Activated B cell treated with CpG ODN at 0.5 μM for 24 hours (primary cell): ENCODE results near the gene CCDC78. TPM values are rescaled to one million over a fixed set of nuclear protein-coding genes. Genes with fewer than 3 reads are reported as not detected.
A peak's percentile ranks its signal among the peaks of the same experiment; 100 is the strongest.

Experiments
- ATAC-seq: fragments of 200-7000 bp; cut with Tn5 transposase; one replicate; pipeline ENCODE4 v1.10.0; 2021; ENCODE audit warnings: low read depth, mild to moderate bottlenecking, moderate library complexity
- CTCF ChIA-PET: fragments of 350-600 bp; sonication (Branson Sonifier 250); formaldehyde crosslinking; loops from one replicate; lab custom pipeline; 2021; ENCODE audit warnings: antibody characterized with exemption; lab: Charles Lee
- POLR2A ChIA-PET: fragments of 350-600 bp; sonication (Branson Sonifier 250); formaldehyde crosslinking; loops from one replicate; lab custom pipeline; 2021; ENCODE audit warnings: antibody characterized with exemption; lab: Charles Lee
- DNase-seq: peaks from one replicate; pipeline ENCODE4 v3.0.0; 2022
- H3K27ac Mint-ChIP-seq: one replicate; pipeline ENCODE4 v1.8.0; 2020; ENCODE audit warnings: mixed read lengths
- H3K27me3 Mint-ChIP-seq: one replicate; pipeline ENCODE4 v1.8.0; 2021; ENCODE audit warnings: mixed read lengths
- H3K36me3 Mint-ChIP-seq: one replicate; pipeline ENCODE4 v1.8.0; 2021; ENCODE audit warnings: low read depth, mixed read lengths
- H3K4me1 Mint-ChIP-seq: one replicate; pipeline ENCODE4 v1.8.0; 2021; ENCODE audit warnings: mixed read lengths
- H3K4me3 Mint-ChIP-seq: one replicate; pipeline ENCODE4 v1.8.0; 2020; ENCODE audit warnings: mild to moderate bottlenecking, mixed read lengths
- H3K9me3 Mint-ChIP-seq: one replicate; pipeline ENCODE4 v1.8.0; 2020; ENCODE audit warnings: mixed read lengths
- CTCF ChIP-seq: fragments of 200-600 bp; IDR thresholded peaks from one replicate; pipeline ENCODE4 v1.8.0; 2022; ENCODE audit warnings: antibody characterized with exemption, mild to moderate bottlenecking
- intact Hi-C: fragments of 100-400 bp; cut with micrococcal nuclease; formaldehyde crosslinking; loops from one replicate; pipeline ENCODE4 v1.15.1; 2024
- total RNA-seq: library from RNA; stranded (reverse); gene quantifications from 2 replicates; pipeline ENCODE4 v1.2.3, GENCODE V29; 2022

The CCDC78 gene
- total RNA-seq, 1 donor from 2014 or later, result 4.8 TPM

DNA sequence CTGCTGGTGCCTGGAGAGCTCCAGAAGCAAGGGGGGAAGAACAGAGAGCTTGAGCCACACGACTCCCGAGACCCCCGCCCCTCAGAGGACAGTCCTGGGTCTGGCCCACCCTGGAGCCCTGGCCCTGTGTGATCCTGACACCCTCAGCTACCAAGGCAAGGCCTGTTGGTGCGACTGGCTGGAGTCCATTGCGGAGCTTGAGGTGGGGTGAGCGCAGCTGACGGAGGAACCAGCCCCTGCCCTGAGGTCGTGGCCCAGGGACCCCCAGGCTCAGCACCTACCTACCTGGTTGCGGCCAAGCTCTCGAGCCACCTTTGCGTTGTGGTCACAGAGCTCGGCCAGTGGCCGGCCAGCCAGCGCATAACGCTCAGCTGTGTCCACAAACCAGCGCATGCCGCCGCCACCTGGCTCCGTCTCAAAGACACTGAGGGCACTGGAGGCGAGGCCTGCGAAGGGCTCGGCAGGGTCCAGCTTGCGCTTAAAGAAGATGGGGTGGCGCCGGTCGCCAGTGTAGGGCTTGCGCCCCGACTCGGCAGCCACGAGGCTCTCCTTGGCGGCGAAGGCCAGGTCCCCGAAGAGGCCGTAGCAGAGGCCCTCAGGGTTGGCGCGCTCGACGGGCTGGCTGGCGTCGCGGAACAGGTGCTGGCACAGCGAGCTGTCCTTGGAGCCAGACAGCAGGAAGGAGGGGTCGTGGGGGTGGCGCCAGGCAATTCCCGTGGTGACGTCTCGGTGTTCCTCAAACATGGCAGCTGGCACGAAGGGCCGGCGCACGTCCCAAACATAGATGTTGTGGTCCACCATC lies 39.6 kb downstream of the CCDC78 start:
- peaks cover 45% of the 10 kb centered on the region for H3K4me1 Mint-ChIP-seq
- H3K27ac Mint-ChIP-seq, result no peak overlapping the region
- TF ChIP-seq CTCF, result no peak
- ChIA-PET CTCF (no interaction called here), POLR2A (no interaction called here)
- intact Hi-C loops, result no loop called here
- peaks cover 32% of the 10 kb centered on the region for H3K36me3 Mint-ChIP-seq
- DNase-seq (no peak), ATAC-seq (no peak)
- no peaks in the 10 kb centered on the region for H3K9me3 Mint-ChIP-seq
- no peak overlapping the region for H3K4me3 Mint-ChIP-seq
- no peaks in the 10 kb centered on the region for H3K27me3 Mint-ChIP-seq

GRCh38 chr16:685967-686366 lies 40.3 kb downstream of the CCDC78 start:
- intact Hi-C loops, result loop anchor here (2.0 kb wide), 1 partner anchor 35 kb away; the partner anchor contains the start of gene ANTKMT
- TF ChIP-seq CTCF, result no peak
- DNase-seq, result no peak
- Mint-ChIP-seq H3K4me3 (peak overlapping the region; percentile 19), H3K9me3 (no peaks in the 10 kb centered on the region), H3K27me3 (no peaks in the 10 kb centered on the region), H3K4me1 (peaks cover 49% of the 10 kb centered on the region), H3K36me3 (peaks cover 38% of the 10 kb centered on the region), H3K27ac (no peak overlapping the region)
- no peak for ATAC-seq
- ChIA-PET CTCF (no interaction called here), POLR2A (no interaction called here)

- TF ChIP-seq CTCF, result no peak
- Mint-ChIP-seq H3K36me3 (peaks cover 38% of the 10 kb centered on the region), H3K27ac (no peak overlapping the region), H3K4me1 (peaks cover 45% of the 10 kb centered on the region), H3K27me3 (no peaks in the 10 kb centered on the region), H3K9me3 (no peaks in the 10 kb centered on the region), H3K4me3 (no peak overlapping the region)
- ChIA-PET POLR2A (interaction anchor here (1.2 kb wide), 1 partner anchor 10 kb away, joined by 3 read pairs; no protein-coding TSS in a partner anchor), CTCF (no interaction called here)
- DNase-seq (no peak), ATAC-seq (no peak)
- intact Hi-C loops, result loop anchor here (1.0 to 2.0 kb wide), 4 partner anchors 36 to 158 kb away; partner anchors contain the start of genes ANTKMT, CAPN15, METTL26 and WDR90
Measured at GRCh38 chr16:684961-685696, 41.1 kb downstream of the CCDC78 start.

GRCh38 chr16:684071-684794 lies 42.0 kb downstream of the CCDC78 start, which contains the start of gene JMJD8:
JMJD8 (minus strand) TSS chr16:684334; CDS start chr16:684319, 15 bp downstream.
- no peaks in the 10 kb centered on the region for H3K27me3 Mint-ChIP-seq
- intact Hi-C loops, result loop anchor here (1.0 to 2.0 kb wide), 4 partner anchors 35 to 157 kb away; partner anchors contain the start of genes ANTKMT, CAPN15, METTL26 and WDR90
- TF ChIP-seq CTCF, result no peak
- POLR2A ChIA-PET, result interaction anchor here (0.7 to 1.2 kb wide), 5 partner anchors 9 to 40 kb away, joined by 3 to 5 read pairs (median 3); partner anchors contain the start of gene RHOT2
- H3K27ac Mint-ChIP-seq, result peak within 1 kb of the TSS; percentile 70
- H3K4me3 Mint-ChIP-seq, result peak within 1 kb of the TSS; percentile 87
- DNase-seq, result peak; percentile 98
- peak; percentile 49 for ATAC-seq
- peaks cover 38% of the 10 kb centered on the region for H3K4me1 Mint-ChIP-seq
- H3K36me3 Mint-ChIP-seq, result peaks cover 36% of the 10 kb centered on the region
- CTCF ChIA-PET, result no interaction called here
- no peaks in the 10 kb centered on the region for H3K9me3 Mint-ChIP-seq
